Epidermal melanocyte (primary cell): ENCODE data around the gene FAM209B.
"Not testable (repeated sequence)": the region's sequence is repeated elsewhere in the genome, so short reads cannot be mapped to it uniquely, and the experiment has no call there.

Experiments
- DNase-seq: peaks from one replicate; pipeline ENCODE4 v3.0.0; 2011; ENCODE audit warnings: low spot score; ENCODE audit not compliant: insufficient read length

Gene FAM209B

DNA sequence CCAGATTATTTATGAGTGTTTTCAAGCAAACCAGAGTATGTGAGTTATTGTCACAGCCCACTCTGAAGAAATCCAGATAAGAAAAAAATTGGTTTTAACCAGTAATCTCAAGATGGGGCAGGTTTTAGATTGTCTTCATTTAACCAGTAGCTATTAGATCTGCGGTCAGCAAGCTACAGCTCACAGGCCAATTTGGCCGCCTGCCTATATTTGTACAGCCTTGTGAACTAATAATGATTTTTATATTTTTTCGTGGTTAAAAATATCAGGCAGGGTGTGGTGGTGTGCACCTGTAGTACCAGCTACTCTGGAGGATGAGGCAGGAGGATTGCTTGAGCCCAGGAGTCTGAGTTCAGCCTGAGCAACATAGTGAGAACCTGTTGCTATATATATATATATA, 5.0 kb downstream of the FAM209B start:
- no peak for DNase-seq

DNA sequence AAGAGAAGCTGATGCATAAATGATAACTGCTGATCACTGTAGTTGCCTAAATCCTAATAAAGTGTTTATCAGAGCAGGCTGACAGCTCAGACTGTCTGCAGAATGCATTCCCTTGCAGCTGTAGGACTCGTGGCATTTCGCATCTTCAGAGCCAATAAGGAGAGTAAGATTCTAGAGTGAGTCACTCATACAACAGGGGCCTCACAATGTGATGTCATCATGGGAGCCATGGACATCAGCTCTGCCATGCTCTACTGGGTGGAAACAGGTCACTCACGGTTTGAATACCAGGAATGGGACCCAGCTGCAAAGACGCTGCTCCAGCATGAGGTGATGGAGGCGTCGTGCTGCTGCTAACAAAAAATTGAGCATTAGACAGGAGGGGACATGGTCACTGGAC, 7.4 kb downstream of the FAM209B start:
- no peak for DNase-seq

DNA sequence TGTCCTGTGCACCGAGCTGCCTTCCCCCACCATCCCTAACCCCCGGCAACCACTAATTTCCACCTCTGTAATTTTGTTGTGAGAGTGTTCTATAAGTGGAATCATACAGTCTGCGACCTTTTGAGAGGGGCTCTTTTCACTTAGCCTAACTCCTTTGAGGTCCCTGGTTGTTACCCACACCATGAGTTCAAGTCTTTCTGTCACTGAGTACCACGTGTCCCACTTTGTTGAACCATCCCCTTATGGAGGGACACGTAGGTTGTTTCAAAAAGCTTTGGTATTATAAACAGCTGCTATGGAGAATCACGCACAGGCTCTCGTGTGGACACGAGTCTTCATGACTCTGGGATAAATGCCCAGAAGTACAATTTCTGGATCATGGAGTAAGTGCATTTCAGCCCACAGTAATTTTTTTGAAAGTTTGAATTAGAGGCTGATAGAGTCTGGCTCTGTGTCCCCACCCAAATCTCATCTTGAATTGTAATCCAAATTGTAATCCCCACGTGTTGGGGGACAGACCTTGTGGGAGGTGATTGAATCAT, 9.5 kb downstream of the FAM209B start:
- no peak for DNase-seq

DNA sequence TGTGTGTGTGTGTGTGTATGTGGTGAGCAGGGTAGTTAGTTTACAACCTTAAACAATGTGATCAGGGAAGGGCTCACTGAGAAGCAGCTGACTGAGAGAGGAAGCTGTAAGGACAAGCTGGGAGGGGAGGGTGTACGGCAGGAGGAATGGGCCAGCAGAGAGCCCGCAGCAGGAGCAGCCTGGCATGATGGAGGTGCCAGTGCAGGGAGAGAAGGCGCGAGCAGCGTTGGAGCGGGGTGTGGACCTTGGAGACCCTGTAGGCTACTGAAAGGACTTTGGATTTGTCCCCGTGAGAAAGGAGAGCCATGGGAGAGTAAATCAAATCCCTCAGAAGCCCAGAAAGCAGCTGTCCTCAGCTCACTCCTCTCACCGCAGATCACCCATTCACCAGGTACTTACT, 18.5 kb downstream of the FAM209B start:
- no peak for DNase-seq

DNA sequence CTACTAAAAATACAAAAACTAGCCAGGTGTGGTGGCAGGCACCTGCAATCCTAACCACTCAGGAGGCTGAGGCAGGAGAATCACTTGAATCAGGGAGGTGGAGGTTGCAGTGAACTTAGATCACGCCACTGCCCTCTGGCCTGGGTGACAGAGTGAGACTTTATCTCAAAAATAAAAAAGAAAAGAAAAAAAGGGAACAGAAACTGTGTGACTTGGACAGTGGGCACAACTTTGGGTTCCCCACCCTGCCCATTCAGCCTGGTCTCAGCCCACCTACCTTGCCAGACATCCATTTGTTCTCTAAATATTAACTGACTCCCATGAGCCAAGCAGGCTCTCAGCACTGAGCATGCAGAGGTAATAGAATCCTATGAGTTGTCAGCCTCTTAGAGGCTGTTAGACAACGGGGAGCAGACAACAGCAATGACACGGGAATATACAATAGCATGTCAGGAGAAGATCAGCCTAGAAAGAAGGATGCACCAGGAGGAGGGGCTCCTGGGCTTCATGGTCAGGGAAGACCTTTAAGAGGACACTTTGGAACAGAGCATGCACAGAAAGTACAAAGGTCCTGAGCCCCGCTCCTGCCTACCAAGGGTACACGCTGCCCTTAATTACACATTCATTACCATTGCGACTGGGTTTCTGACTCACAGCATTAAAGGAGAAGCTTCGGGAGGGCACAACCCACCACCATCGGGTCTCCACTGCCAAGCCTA, 20.0 kb downstream of the FAM209B start:
- no peak for DNase-seq

DNA sequence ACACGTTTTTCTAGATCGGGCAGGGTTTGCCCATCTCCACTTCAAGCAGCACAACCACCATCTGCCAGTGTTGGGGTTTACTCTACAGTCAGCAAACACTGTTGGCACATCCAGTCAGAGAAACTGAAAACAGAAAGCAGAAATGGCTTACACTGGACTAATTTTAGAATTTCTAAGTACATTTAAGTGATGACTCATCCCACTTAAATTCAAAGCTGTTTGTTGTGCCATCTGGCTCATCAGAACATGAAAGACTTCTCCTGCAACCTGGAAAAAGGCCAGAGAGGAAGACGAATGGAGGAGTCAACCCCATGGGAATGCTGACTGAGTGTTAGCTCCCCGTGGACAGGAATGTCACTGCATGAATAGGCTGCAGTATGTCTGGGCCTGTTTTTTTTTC, 21.8 kb downstream of the FAM209B start:
- peak; percentile 81 for DNase-seq

DNA sequence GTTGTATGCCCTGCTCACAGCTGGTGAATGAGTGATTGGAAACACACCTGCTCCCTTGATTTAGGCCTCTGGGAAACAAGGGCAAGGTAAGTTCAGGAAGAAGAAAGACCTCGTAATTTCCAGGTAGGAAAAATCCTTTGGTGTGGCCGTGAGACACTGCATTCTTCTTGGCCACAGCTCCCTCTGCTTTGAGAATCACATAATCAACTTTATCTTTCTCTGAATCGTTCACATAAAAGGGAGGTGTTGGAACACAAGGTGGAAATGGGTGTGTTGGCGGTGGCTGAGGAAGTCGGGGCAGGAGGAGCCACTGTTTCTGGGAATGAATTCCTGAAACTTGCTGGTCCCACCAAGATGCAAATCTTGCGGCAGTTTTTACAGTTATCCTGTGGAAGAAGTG, 25.9 kb downstream of the FAM209B start:
- DNase-seq = no peak

DNA sequence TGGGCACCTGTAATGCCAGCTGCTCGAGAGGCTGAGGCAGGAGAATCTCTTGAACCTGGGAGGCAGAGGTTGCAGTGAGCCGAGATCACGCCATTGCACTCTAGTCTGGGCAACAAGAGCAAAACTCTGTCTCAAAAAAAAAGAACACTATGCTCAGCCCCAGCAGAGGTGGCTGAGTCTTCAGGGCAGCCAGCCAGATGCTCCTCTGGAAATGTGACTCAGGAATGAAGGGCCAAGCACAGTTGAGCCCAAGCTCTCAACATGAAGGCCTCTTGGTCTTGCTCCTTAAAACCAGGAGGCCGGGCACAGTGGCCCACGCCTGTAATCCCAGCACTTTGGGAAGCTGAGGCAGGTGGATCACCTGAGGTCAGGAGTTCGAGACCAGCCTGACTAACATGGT, 31.5 kb downstream of the FAM209B start:
- DNase-seq = not testable (repeated sequence)

DNA sequence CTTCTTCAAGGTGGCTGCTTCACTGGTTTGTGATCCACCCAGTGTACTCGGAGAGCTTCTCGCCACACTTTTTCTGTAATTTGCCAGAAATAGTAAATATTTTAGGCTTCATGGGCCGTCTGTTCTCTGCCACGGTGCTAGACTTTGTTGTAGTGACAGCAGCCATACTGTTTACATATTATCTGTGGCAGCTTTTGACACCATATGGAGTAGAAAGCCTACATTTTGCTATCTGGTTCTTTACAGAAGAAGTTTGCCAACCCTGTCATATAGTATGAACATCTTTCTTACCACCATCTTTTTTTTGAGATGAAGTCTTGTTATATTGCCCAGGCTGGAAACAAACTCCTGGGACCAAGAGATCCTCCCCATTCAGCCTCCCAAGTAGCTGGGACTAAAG, 32.5 kb downstream of the FAM209B start:
- no peak for DNase-seq

DNA sequence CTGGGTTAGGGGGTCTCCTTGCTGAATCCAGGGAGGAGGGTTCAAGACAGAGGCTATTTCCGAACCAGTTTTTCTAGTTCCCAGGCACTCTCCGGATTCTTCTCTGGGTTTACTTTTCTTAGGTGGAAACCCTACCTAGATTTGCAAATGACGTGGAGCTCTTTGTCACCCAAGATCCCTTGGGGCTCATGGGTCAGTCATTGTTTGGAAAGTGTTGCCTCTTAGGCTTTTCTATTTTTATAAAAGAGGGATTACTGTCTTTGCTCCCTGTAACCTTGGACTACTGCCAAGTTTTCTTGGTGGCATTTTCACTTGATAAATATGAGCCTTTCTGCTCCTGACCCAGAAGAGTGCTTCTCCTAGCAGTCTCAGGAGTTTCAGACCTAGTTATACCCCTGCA, 33.6 kb downstream of the FAM209B start:
- DNase-seq = no peak

DNA sequence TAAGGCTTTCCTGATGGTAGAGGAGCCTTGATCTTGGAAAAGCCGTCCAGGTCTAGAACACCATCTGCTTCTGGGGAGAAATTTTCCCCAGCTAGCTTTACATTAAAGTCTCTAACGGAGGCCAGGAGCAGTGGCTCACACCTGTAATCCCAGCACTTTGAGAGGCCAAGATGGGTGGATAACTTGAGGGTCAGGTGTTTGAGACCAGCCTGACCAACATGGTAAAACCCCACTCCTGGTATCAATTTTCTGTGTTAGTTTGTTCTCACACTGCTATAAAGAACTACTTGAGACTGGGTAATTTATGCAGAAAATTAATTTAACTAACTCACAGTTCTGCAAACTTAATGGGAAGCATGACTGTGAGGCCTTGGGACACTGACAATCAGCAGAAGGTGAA, 37.8 kb downstream of the FAM209B start:
- DNase-seq = no peak

DNA sequence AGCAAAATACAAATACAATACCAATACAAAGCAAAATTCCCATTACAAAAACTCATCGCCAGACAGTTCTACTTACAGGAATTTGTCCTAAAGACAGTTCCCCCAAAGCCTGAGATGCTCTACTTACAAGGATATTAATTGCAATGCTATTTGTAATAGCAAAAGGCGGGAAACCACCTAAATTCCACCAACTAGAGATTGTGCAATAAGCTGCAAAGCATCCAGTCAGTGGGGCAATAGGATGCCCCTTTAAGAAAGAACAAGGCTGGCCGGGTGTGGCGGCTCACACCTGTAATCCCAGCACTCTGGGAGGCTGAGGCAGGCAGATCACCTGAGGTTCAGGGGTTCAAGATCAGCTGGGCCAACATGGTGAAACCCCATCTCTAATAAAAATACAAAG, 39.1 kb downstream of the FAM209B start:
- no peak for DNase-seq

DNA sequence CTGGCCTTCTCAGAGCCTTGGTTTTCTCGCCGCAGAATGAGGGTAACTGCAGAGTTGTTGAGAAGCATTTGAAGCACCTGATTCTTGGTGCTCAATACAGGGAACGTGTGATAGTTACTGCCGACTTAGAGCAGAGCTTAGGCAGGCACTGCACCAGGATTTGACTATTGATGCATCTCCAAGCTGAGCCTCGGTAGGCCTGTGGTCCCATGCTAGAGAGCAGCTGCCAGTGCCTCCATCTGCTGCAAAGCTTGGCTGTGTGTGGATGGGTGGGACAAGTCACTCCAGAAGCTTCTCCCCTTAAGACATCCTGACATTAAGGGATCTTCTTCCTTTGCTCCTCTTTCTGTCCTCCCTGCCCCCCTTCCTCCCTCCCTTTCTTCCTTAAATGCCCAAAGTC, 40.9 kb downstream of the FAM209B start:
- no peak for DNase-seq

DNA sequence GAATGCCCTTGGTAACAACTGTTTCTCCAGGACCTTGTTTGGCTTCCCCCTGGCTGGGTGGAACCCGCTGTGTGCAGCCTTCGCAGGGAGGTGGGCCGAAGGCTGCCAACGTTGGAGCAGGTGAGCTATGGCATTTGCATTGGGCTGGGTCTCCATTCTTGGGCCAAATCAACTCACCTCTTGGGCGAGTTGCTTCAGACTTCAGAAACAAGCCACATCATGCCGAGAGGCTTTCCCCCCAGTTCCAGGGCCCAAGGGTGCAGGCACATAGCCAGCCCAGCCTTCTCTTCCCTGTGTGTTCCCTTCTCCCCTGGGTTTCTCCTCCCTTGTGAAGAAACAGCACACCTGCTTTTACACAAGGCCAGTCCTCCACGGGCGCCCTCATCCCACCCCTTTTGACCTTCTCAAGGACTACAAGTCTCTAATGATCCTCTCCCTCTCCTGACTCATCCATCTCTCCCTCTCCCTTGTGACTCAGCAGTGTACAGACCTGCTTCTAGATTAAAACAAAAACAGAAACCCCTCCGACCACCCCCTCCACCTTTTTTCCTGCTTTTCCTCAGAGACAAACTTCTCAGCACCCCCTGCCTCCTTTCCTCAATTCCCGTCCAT, 41.6 kb downstream of the FAM209B start:
- no peak for DNase-seq

DNA sequence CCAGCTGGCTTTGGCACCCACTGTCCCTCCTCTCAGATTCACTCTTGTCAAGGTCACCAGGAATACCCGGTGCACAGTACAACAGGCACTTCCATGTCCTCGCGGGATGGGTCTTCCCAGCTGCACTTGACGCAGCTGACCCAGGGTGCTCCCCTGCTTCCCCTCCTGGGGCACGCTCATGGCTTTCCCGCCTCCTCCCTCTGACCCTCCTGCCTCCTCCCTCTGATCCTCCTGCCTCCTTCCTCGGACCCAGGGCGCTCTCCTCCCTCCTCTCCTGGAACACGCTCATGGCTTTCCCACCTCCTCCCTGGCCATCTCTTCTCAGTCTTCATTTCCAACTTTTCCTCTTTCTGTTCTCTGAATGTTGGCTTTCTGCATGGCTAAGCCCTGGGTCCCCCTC, 42.1 kb downstream of the FAM209B start:
- no peak for DNase-seq

DNA sequence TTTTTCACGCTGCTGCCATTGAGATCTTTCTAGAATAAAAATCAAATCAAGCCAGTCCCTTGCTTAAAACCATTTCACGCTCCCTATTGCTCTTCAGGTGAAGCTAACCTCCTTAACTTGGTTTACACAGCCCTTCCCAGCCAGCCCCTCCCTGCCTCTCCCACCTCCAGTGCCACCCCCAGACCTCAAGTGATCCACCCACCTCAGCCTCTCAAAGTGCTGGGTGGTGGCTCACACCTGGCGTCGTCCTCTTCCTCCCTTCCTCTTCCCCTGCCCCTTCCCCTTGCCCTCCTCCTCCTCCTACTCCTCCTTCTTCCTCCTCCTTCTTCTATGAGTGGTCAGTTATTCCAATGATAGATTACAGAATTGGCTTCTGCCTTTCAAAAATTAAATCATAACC, 42.9 kb downstream of the FAM209B start:
- no peak for DNase-seq

DNA sequence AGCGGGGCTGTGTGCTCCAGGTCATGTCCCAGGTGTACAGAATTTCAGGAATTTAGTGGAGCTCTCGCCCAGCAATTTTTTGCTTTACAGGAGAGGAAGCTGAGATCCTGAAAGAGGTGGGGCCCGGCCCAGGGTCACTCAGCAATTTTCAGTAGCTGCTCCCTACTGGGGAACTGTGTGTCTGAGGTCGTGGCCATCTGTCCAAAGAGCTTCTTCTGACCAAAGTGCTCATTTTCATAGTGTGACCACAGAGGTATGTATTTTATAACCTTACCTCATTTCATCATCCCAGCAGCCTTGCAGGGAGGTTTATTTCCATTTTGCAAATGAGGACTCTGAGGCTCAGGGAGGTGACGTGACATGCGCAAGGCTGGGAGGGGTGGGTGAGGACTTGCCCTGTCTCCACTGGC, 46.3 kb downstream of the FAM209B start:
- DNase-seq = no peak

DNA sequence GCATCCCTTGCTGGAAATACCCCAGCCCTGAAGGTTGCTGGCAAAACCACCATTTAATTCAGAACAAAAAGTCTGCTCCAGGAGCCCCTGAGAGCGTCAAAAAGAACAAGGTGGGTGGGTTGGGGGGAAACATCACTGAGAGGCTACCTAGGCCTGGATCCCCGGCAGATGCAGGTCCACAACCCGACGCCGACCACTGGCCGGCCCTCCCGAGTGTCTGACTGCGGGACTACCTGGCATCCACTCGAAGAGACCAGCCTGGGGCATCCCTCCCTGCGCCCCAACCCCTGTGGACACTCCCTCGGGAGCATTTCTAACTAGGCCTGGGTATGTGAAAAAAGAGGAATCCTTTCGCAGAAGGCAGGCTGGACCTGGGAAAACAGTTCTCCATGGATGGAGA, 47.2 kb downstream of the FAM209B start:
- DNase-seq = no peak

DNA sequence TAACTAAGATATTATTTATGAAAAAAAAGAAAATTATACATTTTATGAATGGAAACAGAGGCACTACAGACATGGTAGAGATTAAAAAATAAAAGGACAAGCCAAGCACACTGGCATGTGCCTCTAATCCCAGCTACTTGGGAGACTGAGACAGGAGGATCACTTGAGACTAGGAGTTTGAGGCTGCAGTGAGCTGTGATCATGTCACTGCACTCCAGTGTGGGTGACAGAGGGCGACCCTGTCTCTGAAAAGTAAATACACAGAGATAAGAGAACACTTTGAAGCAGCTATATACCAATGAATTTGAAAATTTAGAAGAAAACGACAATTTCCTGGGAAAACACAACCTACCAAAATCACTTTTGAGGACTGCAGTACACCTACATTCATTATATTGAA, 48.7 kb downstream of the FAM209B start:
- DNase-seq = no peak

DNA sequence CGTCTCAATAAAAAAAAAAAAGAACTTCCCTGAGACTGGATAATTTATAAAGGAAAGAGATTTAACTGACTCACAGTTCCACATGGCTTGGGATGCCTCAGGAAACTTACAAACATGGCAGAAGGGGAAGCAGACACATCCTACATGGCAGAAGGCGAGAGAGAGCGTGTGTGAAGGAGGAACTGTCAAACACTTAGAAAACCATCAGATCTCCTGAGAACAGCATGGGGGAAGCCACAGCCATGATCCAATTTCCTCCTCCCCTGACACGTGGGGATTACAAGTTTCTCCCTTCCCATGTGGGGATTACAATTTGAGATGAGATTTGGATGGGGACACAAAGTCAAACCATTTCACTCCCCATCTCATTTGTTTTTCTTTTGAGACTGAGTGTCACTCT, 49.5 kb downstream of the FAM209B start:
- DNase-seq = no peak

DNA sequence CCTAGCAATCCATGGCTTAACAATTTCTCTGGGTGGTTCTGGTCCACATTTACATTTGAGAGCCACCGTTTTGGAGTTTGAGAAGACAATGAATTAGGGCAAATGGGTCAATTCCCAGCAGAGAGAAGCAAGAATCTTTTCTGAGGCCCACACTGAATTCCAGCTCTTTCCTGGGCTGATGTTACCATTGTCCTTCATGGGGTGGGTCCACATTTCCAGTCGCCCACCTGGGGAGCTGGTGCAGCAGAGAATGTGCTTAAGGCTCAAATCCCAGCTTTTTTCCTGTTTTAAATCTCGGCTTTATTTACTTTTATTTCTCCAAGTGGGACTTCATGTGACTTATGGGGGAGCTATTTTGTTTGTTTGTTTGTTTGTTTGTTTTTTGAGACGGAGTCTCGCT, 51.9 kb downstream of the FAM209B start:
- DNase-seq = no peak
